NCI-H2227 (cell line): ENCODE results near the gene PIM1.
A peak's percentile ranks its signal among the peaks of the same experiment; 100 is the strongest.

Experiments used
- DNase-seq: peaks from one replicate; lab custom pipeline; 2025; ENCODE audit not compliant: unreplicated experiment; lab: John Stamatoyannopoulos, UW

The PIM1 gene

GRCh38 chr6:37218061-37218460 lies 48.1 kb downstream of the PIM1 start:
- DNase-seq, result peak; percentile 11

DNA sequence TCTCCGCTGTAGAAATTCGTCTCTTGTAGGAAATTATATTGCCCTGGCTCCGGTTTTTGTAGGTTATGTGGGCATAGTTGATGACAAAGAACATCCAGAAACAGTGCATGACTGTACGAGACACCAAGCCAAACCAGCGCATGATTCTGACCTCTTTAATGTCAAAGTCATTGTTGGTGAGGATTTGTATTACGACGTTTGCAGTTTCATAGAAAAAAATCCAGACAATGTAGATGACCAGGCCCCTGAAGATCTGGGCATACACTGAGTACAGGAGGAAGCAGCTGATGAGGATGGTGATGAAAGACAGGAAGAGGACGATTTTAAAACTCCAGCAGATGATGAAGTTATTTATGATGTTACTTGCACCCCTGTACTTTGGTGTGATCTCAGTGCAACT lies 48.6 kb downstream of the PIM1 start:
- no peak for DNase-seq

- DNase-seq, result no peak
Measured at GRCh38 chr6:37221585-37222124, 51.7 kb downstream of the PIM1 start.

DNA sequence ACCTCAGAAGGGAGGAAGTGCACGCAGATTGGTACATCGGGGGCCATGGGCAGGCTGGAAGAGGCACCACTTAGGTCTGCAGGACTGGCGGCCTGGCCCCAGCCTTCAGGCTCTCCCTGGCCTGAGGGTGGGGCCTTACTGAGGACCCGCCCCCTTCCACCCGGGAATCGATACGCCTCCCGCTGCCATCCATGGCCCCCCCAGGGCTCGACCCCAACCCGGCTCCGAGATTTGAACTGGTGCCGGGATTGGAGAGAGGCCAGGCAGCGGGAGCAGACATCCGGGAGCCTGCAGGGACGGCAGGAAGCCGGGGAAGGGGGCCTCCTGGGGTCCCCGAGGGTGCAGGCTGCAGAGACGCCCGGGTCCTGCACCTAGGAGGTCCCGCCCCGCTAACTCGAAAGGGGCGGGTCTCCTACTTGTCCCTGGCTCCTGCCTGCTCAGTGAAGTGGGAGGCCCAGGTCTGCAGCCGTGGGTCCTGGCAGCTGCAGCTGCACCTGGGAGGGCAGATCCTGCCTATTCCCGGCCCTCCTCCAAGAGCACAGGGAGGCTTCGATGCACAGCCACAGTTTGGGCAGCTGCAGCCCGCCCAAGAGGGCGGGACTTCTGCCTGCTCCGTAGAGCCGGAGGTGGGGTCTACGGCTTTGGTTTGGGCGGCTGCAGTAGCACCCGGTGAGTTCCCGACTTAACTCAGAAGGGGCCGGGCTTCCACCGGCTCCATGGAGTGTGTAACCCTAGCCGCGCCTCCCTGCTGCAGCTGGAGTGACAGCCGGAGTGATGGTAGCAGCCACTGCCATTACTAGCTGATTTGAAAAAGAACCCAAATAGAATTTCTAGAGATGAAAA lies 52.4 kb downstream of the PIM1 start:
- peak; percentile 96 for DNase-seq

DNA sequence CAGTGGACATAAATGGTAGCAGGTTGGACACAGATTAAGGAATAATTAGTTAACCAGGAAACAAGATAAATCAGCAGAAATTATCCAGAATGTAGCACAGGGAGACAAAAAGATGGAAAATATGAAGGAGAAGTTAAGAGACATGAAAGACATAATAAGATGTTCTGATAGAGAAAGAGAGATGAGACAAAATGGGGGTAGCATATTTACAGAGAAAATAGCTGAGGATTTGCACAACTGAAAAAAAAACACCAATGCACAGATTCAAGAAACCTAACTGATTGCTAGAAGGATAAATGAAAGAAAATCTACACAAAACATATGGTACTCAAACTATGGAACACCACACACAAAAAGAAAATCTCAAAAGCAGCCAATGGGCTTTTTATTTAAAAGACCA lies 53.0 kb downstream of the PIM1 start:
- DNase-seq, result no peak
